Smooth muscle cell (in vitro differentiated cells): Measurements from ENCODE around the gene SLC26A1. TPM values are rescaled to one million over a fixed set of nuclear protein-coding genes. Genes with fewer than 3 reads are reported as not detected.

Experiments used
- DNase-seq: peaks from one replicate; lab custom pipeline; 2025; ENCODE audit not compliant: unreplicated experiment; lab: John Stamatoyannopoulos, UW
- H2AFZ ChIP-seq: fragments of 200-600 bp; sonication (generic); 2 replicates; pipeline ENCODE4 v1.6.0; 2016; ENCODE audit warnings: antibody characterized with exemption, low read depth, mild to moderate bottlenecking
- H3F3A ChIP-seq: fragments of 200-600 bp; sonication (generic); 2 replicates; pipeline ENCODE4 v1.6.0; 2017; ENCODE audit warnings: antibody characterized with exemption, low read depth
- H3K27ac ChIP-seq: fragments of 200-600 bp; sonication (generic); 2 replicates; pipeline ENCODE4 v1.5.1; 2016; ENCODE audit warnings: low read depth, mild to moderate bottlenecking
- H3K27me3 ChIP-seq: fragments of 200-600 bp; sonication (generic); 2 replicates; pipeline ENCODE4 v1.6.1; 2016; ENCODE audit warnings: low read depth, mild to moderate bottlenecking
- H3K36me3 ChIP-seq: fragments of 200-600 bp; sonication (generic); 2 replicates; pipeline ENCODE4 v1.5.1; 2016; ENCODE audit warnings: low read depth
- H3K4me1 ChIP-seq: fragments of 200-600 bp; sonication (generic); 2 replicates; pipeline ENCODE4 v1.5.1; 2016; ENCODE audit warnings: low read depth
- H3K4me2 ChIP-seq: fragments of 200-600 bp; sonication (generic); 2 replicates; pipeline ENCODE4 v1.6.0; 2016; ENCODE audit warnings: mild to moderate bottlenecking
- H3K4me3 ChIP-seq: fragments of 200-600 bp; sonication (generic); 2 replicates; pipeline ENCODE4 v1.5.1; 2016; ENCODE audit warnings: mild to moderate bottlenecking
- H3K79me2 ChIP-seq: fragments of 200-600 bp; sonication (generic); 2 replicates; pipeline ENCODE4 v1.6.0; 2016; ENCODE audit warnings: low read depth, mild to moderate bottlenecking
- H3K9ac ChIP-seq: fragments of 200-600 bp; sonication (generic); 2 replicates; pipeline ENCODE4 v1.6.0; 2016; ENCODE audit warnings: low read depth
- H3K9me3 ChIP-seq: fragments of 200-600 bp; sonication (generic); replicated peaks from 2 replicates; pipeline ENCODE4 v1.5.1; 2016; ENCODE audit warnings: low read depth
- H4K20me1 ChIP-seq: fragments of 200-600 bp; sonication (generic); 2 replicates; pipeline ENCODE4 v1.6.0; 2016; ENCODE audit warnings: low read depth
- CTCF ChIP-seq: fragments of 200-600 bp; sonication (generic); IDR thresholded peaks from 2 replicates; pipeline ENCODE4 v1.5.1; 2017; ENCODE audit warnings: borderline replicate concordance, mild to moderate bottlenecking, antibody characterized with exemption; ENCODE audit not compliant: insufficient read depth, poor library complexity, severe bottlenecking
- WGBS: methylation state at CpG from one replicate; pipeline ENCODE4 v1.1.7; 2016; ENCODE audit warnings: low lambda C conversion rate; 5-methylcytosine and 5-hydroxymethylcytosine counted together
- polyA plus RNA-seq: library from polyadenylated mRNA; unstranded; fragments of >200 nt; fragmentation: Nextera tagmentation; extraction: Ambion mirVana; gene quantifications from 2 replicates; pipeline ENCODE4 v1.2.1, GENCODE V29; 2016
- total RNA-seq: library from RNA; depleted of rRNA; stranded (reverse); fragments of >200 nt; gene quantifications from 2 replicates; pipeline ENCODE4 v1.2.3, GENCODE V29; 2014

Gene SLC26A1
- total and polyA plus RNA-seq, 2 experiments from 2014 or later = 0.67 to 1.7 TPM

- no peaks in the 10 kb centered on the region for H3F3A ChIP-seq
- no peak for TF ChIP-seq CTCF
- WGBS = 96% methylated on average over 31 of the region's 36 CpGs
Measured at GRCh38 chr4:1028574-1029220, 35.5 kb upstream of the SLC26A1 start.

GRCh38 chr4:1027915-1028238, 34.7 kb upstream of the SLC26A1 start:
- Histone ChIP-seq H3K4me2 (no peak overlapping the region), H3K9ac (no peak overlapping the region), H3K27ac (no peak overlapping the region), H3K9me3 (no peaks in the 10 kb centered on the region), H4K20me1 (peaks cover under 1% of the 10 kb centered on the region), H3K27me3 (no peaks in the 10 kb centered on the region), H3K4me3 (no peak overlapping the region), H3F3A (no peaks in the 10 kb centered on the region), H3K79me2 (no peaks in the 10 kb centered on the region), H2AFZ (no peak overlapping the region), H3K36me3 (no peaks in the 10 kb centered on the region), H3K4me1 (no peaks in the 10 kb centered on the region)
- no peak for TF ChIP-seq CTCF
- DNase-seq = no peak
- 66% methylated on average over 9 of the region's 9 CpGs for WGBS

More at GRCh38 chr4:1028574-1029220, 35.5 kb upstream of the SLC26A1 start:
- Histone ChIP-seq H3K36me3 (no peaks in the 10 kb centered on the region), H3K4me2 (no peak overlapping the region), H3K9ac (no peak overlapping the region), H3K9me3 (no peaks in the 10 kb centered on the region), H3K4me3 (no peak overlapping the region), H3K79me2 (no peaks in the 10 kb centered on the region), H2AFZ (no peak overlapping the region), H4K20me1 (no peaks in the 10 kb centered on the region), H3K27me3 (no peaks in the 10 kb centered on the region), H3K4me1 (no peaks in the 10 kb centered on the region), H3K27ac (no peak overlapping the region)
- no peak for DNase-seq

GRCh38 chr4:1027219-1027914, 34.2 kb upstream of the SLC26A1 start:
- 83% methylated on average over 25 of the region's 26 CpGs for WGBS
- Histone ChIP-seq H3K27ac (no peak overlapping the region), H3F3A (no peaks in the 10 kb centered on the region)

More at GRCh38 chr4:1027219-1027914, 34.2 kb upstream of the SLC26A1 start:
- no peak for TF ChIP-seq CTCF
- no peak overlapping the region for H3K4me2 ChIP-seq
- no peaks in the 10 kb centered on the region for H3K27me3 ChIP-seq
- no peak overlapping the region for H3K4me3 ChIP-seq
- H3K9me3 ChIP-seq = no peaks in the 10 kb centered on the region
- peaks cover 5% of the 10 kb centered on the region for H4K20me1 ChIP-seq
- no peak overlapping the region for H2AFZ ChIP-seq
- H3K4me1 ChIP-seq = no peaks in the 10 kb centered on the region
- H3K36me3 ChIP-seq = no peaks in the 10 kb centered on the region
- DNase-seq = no peak
- H3K9ac ChIP-seq = no peak overlapping the region
- H3K79me2 ChIP-seq = no peaks in the 10 kb centered on the region
